ENCODE data around the gene ITGA5. TPM values are rescaled to one million over a fixed set of nuclear protein-coding genes. Genes with fewer than 3 reads are reported as not detected.

ITGA5 gene
- total RNA-seq, 6 experiments from 2014 or later = 261 to 355 (median 329) TPM

GRCh38 chr12:54459355-54459754 lies 40.3 kb upstream of the ITGA5 start:
- Mint-ChIP-seq H3K4me3 (no peak overlapping the region), H3K27ac (no peak overlapping the region), H3K36me3 (ENCODE audit: low read depth) (no peaks in the 10 kb centered on the region), H3K9me3 (no peaks in the 10 kb centered on the region), H3K4me1 (ENCODE audit: low read depth) (peaks cover 5% of the 10 kb centered on the region; the same call in 1 of the 2 replicates), H3K27me3 (ENCODE audit: insufficient read depth) (peaks cover 44% of the 10 kb centered on the region)
- TF ChIP-seq CTCF (IDR thresholded peaks at IDR 0.05) = no peak
- no peak for DNase-seq

- H3K36me3 Mint-ChIP-seq (ENCODE audit: low read depth) = no peaks in the 10 kb centered on the region
- TF ChIP-seq CTCF (IDR thresholded peaks at IDR 0.05) = no peak
- no peaks in the 10 kb centered on the region for H3K4me1 Mint-ChIP-seq (ENCODE audit: low read depth)
- no peak for DNase-seq
- no peaks in the 10 kb centered on the region for H3K9me3 Mint-ChIP-seq
- peaks cover 34% of the 10 kb centered on the region for H3K27me3 Mint-ChIP-seq (ENCODE audit: insufficient read depth)
- no peak overlapping the region for H3K4me3 Mint-ChIP-seq
- H3K27ac Mint-ChIP-seq = no peak overlapping the region
These were observed 36.8 kb upstream of the ITGA5 start for GRCh38 chr12:54455760-54456469.

- Mint-ChIP-seq H3K4me3 (no peak overlapping the region), H3K9me3 (no peaks in the 10 kb centered on the region), H3K4me1 (ENCODE audit: low read depth) (no peaks in the 10 kb centered on the region), H3K27me3 (ENCODE audit: insufficient read depth) (peaks cover 33% of the 10 kb centered on the region), H3K27ac (no peak overlapping the region), H3K36me3 (ENCODE audit: low read depth) (no peaks in the 10 kb centered on the region)
- DNase-seq = no peak
- no peak for TF ChIP-seq CTCF (IDR thresholded peaks at IDR 0.05)
These were observed 33.6 kb upstream of the ITGA5 start for GRCh38 chr12:54452628-54453027.

GRCh38 chr12:54448344-54448743 lies 29.3 kb upstream of the ITGA5 start:
- Mint-ChIP-seq H3K27me3 (ENCODE audit: insufficient read depth) (peaks cover 31% of the 10 kb centered on the region), H3K27ac (no peak overlapping the region), H3K4me1 (ENCODE audit: low read depth) (no peaks in the 10 kb centered on the region), H3K9me3 (no peaks in the 10 kb centered on the region), H3K4me3 (no peak overlapping the region), H3K36me3 (ENCODE audit: low read depth) (no peaks in the 10 kb centered on the region)
- TF ChIP-seq CTCF (IDR thresholded peaks at IDR 0.05) = no peak
- DNase-seq = no peak

- no peaks in the 10 kb centered on the region for H3K36me3 Mint-ChIP-seq (ENCODE audit: low read depth)
These were observed 28.9 kb upstream of the ITGA5 start for GRCh38 chr12:54447917-54448316.

More at GRCh38 chr12:54447917-54448316, 28.9 kb upstream of the ITGA5 start:
- Mint-ChIP-seq H3K4me3 (no peak overlapping the region), H3K27me3 (ENCODE audit: insufficient read depth) (peaks cover 26% of the 10 kb centered on the region), H3K4me1 (ENCODE audit: low read depth) (no peaks in the 10 kb centered on the region), H3K9me3 (no peaks in the 10 kb centered on the region), H3K27ac (no peak overlapping the region)
- no peak for DNase-seq
- TF ChIP-seq CTCF (IDR thresholded peaks at IDR 0.05) = no peak
